Stimulated activated CD8-positive, alpha-beta memory T cell treated with anti-CD3 and anti-CD28 coated beads, Interleukin-12 subunit alpha, Interleukin-12 subunit beta, amount 100 ng/mL, for 4 hours (primary cell): Measurements from ENCODE around the gene RUVBL1.

Experiments
- DNase-seq: peaks from one replicate; pipeline ENCODE4 v3.0.0-alpha.2; 2020; ENCODE audit warnings: low read depth

The RUVBL1 gene

DNA sequence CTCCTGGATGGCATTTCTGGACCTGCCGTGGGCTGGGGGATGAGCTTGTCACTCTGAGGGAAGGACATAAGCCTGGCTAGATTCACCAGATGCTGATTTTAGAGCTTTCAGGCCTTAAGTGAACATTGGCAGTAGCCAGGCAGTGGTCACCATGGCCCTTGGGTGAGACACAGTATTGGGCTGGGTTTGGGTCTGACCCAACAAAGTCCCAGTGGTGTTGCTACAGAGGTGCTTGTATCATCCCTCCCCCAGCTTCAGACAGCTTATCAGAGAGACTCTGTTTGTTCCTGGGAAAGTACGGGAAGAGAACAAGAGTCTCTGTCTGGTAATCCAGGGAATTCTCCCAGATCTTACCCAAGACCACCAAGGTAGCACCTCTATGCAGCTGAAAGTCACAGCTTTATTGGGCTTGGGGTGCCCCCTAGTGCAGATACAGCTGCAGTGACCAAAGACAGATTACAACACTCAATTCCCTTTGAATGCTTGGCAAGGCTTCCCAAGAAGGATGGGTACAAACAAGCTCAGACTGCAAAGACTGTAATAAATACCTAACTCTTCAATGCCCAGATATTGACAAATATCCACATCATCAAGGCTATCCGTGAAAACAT, 9.8 kb upstream of the RUVBL1 start:
- DNase-seq = no peak

GRCh38 chr3:128131897-128132646, 8.5 kb upstream of the RUVBL1 start:
- no peak for DNase-seq

DNA sequence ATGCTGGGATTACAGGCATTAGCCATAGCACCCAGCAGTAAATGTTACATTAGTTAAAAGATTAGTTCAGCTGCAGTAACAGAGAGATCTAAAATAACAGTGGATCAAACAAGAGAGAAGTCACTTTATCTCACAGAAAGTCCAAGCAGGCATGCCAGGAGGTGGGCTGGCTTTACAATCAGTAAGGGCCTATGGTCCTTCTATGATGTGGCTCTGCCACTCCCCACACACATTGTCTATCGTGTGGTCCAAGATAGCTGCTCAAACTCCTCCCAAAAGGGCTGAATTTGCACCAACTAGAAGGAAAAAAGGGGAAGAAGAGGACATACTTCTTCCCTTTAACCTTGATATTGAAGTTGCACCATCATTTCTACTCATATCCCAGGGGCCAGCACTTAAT, 4.6 kb upstream of the RUVBL1 start:
- DNase-seq = no peak

DNA sequence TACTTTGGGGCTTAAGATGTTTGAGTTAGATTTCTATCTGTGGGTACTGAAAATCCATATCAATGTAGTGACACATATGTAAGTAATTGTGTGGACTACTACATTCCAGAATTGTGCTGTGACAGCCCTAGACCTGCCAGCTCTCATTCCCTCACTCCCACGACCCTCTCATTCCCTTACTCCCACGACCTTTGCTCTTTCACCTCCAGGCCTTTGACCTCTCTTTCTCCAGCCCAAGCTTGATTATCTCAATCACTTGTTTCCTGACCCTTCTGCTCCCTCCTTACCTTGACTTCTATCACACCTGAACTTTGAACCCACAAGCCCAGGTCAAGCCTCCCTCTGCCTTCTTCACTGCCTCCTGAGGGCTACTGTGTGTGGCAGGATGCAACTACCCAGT, 3.6 kb upstream of the RUVBL1 start:
- DNase-seq = no peak

DNA sequence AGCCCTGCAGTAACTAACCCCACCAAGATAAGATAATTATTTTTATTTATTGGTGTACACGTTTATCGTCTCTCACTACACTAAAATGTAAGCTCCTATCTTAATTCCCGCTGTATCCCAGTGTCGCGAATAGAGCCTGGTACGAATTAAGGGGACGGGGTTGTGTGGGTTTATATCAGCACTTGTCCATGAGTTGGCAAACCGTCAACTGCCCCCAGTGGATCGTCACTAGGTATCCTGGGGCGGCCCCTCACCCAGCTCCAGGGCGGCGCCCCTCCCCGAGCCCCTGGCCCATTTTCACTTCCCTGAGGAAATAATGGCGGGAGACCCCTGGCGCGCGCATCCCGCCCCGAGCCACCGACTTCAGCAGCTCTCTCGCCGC, 465 bp downstream of the RUVBL1 start:
- DNase-seq = no peak

DNA sequence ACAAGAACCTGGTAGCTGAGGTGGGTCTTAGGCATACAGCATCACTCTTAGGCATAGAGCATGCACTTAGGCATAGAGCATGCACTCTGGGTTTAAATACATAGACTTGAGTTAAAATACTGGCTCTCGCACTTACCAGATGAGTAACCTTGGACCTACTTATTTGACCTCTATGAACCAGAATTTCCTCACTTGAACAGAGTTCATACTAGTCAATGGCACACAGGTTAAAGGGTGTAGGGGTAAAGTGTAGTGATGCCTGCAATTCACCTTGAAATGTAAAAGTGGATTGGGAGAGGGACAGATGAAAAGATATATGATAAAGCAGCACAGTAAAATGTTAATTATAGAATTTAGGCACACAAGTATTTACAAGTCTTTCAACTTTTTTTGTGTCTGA, 1.6 kb downstream of the RUVBL1 start:
- DNase-seq = no peak

DNA sequence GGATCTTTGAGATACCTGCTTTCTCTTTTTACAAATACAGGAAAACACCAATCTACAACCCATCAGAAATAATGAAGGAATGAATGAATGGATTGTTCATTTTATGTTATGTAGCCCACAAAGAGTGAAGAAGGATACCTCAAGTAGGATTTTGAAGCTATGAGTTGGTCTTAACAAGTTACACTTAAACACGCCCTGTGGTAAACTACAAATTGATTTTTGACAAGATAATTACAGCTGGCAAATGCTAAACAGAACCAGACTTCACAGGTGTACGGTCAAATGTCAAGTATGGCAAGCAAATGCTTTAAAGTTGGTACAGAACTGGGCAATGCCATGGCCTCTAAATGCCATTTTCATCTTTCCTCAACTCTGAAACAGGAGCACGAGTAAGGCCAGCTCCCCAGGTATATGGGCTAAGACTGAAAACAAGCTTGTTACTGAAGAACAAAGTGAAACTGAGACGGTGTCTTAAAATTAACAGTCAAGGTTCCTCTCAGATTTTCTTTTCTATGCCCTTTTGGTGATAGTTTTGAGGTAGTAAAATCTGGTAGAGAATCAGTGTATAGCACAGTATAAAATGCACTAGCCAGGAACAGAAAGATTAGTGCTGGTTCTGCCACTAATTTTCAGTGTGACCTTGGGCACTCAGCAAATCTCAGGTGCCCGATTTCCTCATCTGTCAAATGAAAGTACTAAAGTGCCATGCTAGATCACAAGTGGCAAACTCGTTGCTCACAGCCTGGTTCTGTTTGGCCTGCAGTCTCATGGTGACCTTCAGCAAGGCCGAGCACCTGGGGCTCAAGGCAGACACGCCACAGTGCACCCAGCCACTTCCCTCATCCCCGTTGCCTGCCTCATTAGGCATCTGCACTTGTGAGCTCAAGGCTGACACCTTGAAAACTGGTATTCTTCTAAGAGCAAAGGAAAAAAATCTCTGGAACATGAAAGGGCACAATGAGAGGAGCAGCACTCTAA, 9.5 kb downstream of the RUVBL1 start:
- no peak for DNase-seq

DNA sequence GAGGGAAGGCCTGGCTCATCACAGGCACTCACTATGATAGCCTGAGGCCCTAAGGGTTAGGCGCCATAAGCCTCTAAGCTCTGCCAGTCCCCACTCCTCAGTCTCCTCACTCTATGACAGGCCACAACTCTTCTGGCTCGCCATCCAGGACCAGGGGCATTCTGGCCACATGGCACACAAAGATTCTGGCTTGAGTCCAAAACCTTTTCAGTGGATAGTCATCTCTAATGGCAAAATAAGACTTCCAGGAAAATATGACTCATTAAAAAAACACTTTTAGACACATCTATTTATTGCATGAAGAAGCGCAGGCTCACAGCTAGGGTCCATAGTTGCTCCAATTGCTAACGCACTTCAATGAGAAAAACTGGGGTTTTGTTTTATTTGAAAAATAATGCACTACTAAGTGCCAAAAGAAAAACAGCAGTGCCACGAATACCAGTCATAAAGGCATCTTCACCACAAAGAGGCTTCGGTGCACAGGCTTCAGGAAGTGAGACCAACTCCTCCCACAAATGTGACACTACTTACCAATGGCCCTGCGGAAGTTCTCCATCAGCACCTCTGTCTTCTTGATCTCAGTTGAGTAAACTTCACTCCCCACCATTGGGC, 11.1 kb downstream of the RUVBL1 start:
- no peak for DNase-seq

DNA sequence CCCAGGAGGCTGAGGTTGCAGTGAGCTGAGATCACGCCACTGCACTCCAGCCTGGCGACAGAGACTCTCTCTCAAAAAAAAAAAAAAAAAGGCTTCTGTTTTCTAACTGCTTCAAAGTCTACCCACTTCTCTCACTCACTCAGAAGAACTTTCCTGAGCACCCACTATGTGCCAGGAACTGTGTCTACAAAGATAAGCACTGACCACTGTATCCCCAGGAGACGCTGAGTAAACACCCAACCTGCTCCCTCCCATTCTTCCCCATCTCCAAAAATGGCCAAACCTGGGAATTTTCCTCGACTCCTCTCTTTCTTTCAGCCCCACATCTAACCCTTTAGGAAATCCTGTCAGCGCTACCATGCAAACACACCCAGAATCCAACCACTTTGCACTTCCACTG, 12.5 kb downstream of the RUVBL1 start:
- no peak for DNase-seq

GRCh38 chr3:128107834-128108233, 15.8 kb downstream of the RUVBL1 start:
- DNase-seq = no peak

- DNase-seq = no peak
Measured at GRCh38 chr3:128103136-128103676, 20.4 kb downstream of the RUVBL1 start.

DNA sequence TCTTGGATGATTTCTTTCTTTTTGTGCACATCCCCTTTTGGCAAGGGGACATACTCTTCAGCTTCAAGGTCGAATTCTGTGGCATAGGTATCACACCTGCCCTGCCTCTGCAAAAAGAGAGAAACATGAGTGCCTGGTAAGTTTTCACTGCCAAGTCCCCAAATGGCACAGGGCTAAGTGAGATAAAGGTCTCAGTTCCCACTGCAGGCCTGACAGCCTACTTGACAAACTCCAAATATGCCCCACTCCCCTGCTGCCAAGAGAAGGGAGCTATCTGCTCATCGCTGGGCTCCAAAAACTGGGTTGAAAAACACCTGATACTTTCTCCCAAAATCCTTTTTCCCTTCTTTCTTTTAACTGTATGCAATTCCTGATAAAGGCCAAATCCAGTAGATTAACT, 23.0 kb downstream of the RUVBL1 start:
- no peak for DNase-seq

- DNase-seq = no peak
Measured at GRCh38 chr3:128100161-128100560, 23.5 kb downstream of the RUVBL1 start.

DNA sequence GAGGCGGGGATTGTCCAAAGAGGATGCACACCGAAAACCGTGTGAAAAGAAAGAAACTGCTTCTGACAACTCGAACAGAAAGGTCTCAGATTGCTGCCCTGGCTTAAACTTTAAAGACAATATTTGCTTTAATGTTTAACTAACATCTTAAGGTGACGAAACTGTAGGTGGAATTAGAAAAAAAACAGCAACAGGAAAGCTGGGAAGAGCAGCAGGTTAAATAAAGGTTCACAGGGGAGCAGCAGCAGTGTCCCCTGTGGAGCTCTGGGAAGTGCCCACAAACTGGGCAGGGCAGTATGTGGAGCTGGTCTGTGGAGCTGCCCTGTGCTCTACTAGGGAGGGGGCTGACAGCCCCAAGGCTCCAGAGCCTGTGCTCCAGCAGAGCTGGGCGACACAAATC, 25.4 kb downstream of the RUVBL1 start:
- DNase-seq = no peak

DNA sequence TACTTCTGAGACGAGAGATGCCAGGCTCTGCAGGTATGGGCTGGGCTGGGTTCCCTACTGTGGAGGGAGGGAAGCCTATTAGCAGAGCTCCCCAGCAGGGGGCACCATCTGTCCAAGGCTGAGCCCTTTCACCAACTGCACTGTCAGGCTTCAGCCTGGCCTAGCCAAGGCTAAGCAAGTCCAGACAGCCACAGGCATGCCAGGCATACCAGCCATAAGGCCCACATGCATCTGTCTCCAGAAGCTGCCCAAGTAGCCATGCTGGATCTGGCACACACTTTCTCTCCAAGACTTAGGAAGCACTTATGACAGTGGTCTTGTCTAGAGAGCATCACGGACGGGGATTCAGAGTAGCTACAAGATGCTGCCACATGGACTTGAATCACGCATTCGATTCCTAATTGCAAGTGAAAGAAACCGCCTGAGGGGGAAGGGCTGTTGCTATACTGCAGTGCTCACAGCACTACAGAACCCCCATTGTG, 28.3 kb downstream of the RUVBL1 start:
- DNase-seq = peak; percentile 45

GRCh38 chr3:128094295-128095151, 29.1 kb downstream of the RUVBL1 start:
- no peak for DNase-seq

- DNase-seq = no peak
Measured at GRCh38 chr3:128091586-128091985, 32.0 kb downstream of the RUVBL1 start.

DNA sequence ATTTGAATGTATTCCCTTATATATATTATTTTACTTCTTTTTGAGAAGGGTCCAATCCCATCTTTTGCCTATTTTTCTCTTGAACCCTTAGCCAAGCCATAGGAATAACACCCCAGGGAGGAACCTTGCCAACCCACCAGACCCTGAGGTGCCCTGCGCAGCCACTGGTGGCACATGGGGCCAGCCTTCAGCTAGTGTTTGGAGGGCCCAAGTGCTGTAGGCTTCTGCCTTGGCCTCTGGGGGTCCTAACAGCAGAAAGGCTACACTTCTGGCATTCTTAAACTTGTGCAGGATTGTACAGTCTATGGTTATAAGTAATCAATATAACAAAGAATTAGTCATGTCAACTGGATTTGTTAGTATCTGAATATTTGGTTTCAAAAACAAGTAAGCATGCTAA, 34.5 kb downstream of the RUVBL1 start:
- DNase-seq = no peak

DNA sequence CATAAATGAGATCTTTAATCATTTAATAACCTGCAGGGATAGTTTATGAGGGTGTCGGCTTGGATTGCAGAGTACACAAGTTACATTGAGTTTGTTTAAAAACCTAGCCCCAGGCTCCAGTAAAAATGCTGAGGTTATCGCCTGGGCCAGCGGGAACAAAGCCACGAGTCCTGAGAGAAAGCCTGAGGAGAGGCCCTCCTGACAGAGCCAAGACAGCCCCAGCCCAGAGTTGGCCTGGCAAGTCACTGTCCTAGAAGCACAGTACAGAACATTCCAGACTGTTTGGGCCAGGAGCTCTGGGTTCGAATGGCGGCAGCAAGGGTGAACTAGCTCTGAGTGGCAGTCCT, 39.0 kb downstream of the RUVBL1 start:
- DNase-seq = no peak

DNA sequence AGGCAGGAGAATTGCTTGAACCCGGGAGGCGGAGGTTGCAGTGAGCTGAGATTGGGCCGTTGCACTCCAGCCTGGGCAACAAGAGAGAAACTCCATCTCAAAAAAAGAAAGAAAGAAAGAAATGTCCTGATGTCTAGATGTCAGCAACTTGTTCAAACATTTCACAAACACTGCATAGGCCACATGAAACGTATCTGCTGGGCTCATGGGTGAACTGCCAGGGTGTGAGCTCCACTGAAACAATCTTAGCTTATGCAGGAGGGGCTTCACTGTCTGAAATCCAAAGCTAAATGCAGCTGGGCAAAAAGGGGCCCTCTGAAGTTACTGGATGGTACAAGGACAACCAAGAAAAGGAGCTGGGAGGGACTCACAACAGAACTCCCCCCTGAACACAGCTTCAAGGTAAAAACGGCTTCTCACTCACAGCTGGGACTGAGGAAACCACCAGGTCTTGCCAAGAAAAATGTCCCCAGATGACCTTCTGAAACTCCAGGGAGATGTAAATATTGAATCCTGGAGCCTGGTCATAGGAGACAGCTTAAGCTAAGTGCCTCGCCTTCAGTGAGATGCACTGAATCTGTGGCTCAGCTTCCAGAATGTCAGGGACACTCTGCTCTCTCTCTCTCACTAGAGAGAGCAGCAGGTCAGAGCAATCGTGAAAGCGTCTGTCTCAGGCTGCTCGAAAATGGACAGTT, 39.5 kb downstream of the RUVBL1 start:
- DNase-seq = no peak

- no peak for DNase-seq
Measured at GRCh38 chr3:128083396-128083795, 40.2 kb downstream of the RUVBL1 start.
